GM18499 (cell line): ENCODE data around the gene NEK8.

ENCODE experiments used
- ATAC-seq: cut with Tn5 transposase; IDR thresholded peaks from one replicate; pipeline ENCODE4 v1.9.1; 2021; ENCODE audit warnings: moderate number of reproducible peaks; ENCODE audit not compliant: insufficient read depth, unreplicated experiment

Gene NEK8

GRCh38 chr17:28743243-28744103, 14.9 kb downstream of the NEK8 start, which contains the start of gene TRAF4:
TRAF4 (plus strand) TSS chr17:28744011; CDS start chr17:28744113, 102 bp downstream.
- no peak for ATAC-seq

DNA sequence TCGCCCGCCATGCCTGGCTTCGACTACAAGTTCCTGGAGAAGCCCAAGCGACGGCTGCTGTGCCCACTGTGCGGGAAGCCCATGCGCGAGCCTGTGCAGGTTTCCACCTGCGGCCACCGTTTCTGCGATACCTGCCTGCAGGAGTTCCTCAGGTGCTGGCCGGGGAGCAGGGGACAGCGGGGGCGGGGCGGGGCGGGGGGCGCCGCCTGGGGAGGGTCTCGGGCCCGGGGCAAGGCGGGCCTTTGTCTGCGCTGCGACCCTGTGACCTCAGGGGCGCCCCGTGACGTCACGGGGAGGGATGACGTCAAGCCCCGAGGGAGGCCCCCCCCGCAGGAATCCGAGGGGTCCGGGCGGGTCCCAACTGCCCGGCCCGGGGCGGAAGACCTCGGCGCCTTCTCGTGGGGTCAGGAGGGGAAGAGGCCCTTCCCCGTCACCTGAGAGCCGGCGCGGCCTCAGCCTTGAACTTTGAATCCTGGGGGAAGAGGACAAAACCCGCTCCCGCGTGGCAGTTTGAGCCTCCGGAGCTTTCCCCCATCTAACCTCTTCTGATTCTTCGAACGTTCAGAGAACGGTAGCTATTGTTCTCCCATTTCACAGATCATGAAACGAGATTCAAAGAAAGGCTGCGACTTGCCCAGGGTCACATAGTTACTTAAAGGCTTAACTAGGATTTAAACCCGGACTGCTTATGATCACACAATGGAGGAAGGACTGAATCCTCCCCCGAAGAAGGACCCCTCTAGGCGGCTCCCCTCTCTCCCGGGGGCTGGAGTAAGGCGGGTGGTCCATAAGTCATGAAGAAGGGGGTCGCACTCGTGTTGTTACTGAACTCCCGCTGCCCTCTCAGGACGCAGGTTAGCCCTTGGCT, 15.8 kb downstream of the NEK8 start:
- no peak for ATAC-seq

- no peak for ATAC-seq
Measured at GRCh38 chr17:28744972-28745785, 16.6 kb downstream of the NEK8 start.

DNA sequence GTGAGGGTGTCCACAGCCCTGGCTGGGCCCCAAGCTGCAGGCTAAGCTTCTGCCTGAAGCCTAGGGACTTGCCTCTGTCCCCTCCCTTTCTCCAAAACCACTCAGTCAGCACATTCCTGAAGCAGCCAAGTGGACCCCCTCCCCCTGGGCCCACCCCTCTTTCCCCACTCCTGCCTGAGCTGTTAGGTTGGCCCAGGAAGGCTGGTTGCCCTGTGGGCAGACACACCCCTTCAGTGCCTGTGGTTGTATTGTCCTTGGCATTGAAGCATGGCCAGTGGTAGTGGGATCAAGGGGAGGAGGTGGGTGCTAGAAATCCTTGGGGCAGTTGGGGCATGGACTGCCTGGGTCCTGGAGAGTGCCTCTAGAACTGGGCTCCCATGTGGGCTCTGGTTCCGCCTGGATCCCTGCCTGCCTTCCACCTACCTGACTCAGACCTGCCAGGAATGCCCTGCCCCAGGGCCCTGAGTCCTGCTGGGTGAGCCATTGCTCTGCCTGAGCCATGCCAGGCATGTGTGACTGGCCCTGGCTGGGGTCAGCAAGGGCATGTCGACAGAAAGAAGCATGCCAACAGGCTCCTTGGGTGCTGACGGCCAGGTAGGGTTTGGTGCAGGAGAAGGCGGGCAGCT, 17.3 kb downstream of the NEK8 start:
- ATAC-seq, result no peak

DNA sequence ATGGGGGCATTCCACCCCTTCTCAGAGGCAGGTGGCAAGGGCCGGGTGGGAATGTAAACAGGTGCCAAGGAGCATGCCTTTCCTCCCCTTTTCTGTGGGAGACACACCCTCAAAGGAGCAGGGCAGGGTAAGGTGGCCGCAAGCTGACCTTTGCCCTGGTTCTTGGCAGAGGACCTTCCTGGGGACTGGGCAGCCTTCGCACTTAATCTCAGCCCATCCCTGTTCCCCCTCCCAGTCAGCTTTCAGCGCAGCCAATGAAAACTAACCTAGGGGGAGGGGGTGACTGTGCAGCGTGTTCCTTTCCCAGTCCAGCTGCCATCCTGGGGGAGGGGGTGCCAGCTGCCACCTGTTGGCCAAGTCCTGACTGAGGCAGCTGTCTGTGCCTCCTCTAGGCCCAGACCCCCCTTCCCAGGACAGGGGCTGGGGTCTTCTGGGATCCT, 18.0 kb downstream of the NEK8 start:
- ATAC-seq, result no peak

- ATAC-seq, result no peak
Measured at GRCh38 chr17:28747051-28747691, 18.6 kb downstream of the NEK8 start.

GRCh38 chr17:28747801-28748750, 19.5 kb downstream of the NEK8 start:
- no peak for ATAC-seq

DNA sequence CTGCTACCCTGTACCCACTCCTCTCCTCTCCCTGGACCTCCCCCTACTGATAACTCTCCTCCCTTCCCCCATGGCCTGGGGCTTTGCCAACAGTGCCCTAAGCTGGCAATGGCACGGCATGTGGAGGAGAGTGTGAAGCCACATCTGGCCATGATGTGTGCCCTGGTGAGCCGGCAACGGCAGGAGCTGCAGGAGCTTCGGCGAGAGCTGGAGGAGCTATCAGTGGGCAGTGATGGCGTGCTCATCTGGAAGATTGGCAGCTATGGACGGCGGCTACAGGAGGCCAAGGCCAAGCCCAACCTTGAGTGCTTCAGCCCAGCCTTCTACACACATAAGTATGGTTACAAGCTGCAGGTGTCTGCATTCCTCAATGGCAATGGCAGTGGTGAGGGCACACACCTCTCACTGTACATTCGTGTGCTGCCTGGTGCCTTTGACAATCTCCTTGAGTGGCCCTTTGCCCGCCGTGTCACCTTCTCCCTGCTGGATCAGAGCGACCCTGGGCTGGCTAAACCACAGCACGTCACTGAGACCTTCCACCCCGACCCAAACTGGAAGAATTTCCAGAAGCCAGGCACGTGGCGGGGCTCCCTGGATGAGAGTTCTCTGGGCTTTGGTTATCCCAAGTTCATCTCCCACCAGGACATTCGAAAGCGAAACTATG, 20.4 kb downstream of the NEK8 start:
- no peak for ATAC-seq

- ATAC-seq, result no peak
Measured at GRCh38 chr17:28749516-28750177, 21.1 kb downstream of the NEK8 start.

GRCh38 chr17:28750178-28751047, 21.8 kb downstream of the NEK8 start:
- no peak for ATAC-seq

DNA sequence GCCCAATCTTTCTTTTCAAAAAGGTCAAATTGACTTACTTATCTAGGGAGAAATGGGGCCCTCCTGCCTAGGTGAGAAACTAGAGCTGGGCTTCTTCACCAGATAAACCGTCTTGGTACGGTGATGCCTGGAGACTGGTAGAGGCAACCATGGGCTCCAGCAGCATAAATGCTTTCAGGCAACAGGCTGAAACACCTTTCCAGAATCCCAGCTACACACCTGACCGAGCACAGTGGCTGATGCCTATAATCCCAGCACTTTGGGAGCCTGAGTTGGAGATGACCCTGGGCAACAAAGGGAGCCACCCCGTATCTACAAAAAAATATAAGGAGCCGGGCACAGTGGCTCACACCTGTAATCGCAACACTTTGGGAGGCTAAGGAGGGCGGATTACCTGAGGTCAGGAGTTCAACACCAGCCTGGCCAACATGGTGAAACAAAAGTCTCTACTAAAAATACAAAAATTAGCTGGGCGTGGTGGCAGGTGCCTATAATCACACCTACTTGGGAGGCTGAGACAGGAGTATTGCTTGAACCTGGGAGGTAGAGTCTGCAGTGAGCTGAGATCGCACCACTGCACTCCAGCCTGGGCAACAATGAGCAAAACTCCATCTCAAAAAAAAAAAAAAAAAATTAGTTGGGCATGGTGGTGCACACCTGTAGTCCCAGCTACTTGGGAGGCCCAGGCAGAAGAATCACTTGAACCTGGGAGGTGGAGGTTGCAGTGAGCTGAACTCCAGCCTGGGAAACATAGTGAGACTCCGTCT, 23.2 kb downstream of the NEK8 start:
- no peak for ATAC-seq

GRCh38 chr17:28755486-28755885, 26.9 kb downstream of the NEK8 start:
- ATAC-seq, result no peak

GRCh38 chr17:28756049-28756804, 27.6 kb downstream of the NEK8 start:
- no peak for ATAC-seq

DNA sequence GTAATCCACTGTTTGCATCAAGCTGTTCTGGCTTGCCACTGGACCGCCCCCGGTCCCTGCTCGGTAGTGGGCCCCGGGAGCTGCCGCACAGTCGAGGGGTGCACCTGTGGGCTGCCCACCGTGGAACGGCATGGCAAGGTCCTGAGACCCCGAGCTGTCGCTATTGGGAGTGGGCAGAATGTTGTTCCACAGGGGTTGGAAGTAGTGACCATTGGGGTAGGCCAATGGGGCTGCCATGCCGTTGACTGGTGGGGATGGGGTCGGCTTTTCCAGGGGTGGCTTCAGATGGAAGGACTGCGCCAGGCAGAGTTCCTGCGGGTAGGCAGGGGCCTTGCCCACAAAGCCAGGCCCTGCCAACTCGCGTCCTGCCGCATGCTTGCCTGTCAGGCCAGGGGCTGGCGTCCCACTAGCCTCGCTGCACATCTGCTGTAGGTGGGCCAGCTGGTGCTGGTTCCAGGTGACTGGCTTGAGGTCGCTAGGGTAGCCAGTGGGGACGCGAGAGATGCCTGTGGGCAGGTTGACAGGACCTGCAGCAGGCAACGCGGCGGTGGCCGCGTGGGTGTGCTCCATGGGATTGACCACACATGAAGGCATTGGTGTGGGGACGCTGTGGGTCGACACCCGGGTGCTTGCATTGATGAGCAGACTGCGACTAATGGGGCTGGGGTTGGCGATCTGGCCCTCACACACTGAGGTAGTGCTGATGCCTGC, 30.0 kb downstream of the NEK8 start:
- no peak for ATAC-seq
